NB4 (cell line): ENCODE measurements around the gene SLC16A1.

Experiments
- DNase-seq: peaks from one replicate; pipeline ENCODE4 v3.0.0; 2010; ENCODE audit warnings: low read depth
- H3K4me3 ChIP-seq: one replicate; pipeline ENCODE4 v1.5.1; 2011; ENCODE audit warnings: mild to moderate bottlenecking, low read depth, low read length, moderate library complexity
- CTCF ChIP-seq: IDR thresholded peaks from one replicate; pipeline ENCODE4 v1.5.1; 2012; ENCODE audit warnings: low read depth, low read length
- MAX ChIP-seq: IDR thresholded peaks from 2 replicates; pipeline ENCODE4 v1.6.1; 2011; ENCODE audit warnings: low read depth, low read length
- MYC ChIP-seq: IDR thresholded peaks from 2 replicates; pipeline ENCODE4 v1.6.1; 2011; ENCODE audit warnings: low read depth, low read length
- POLR2A ChIP-seq: IDR thresholded peaks from 2 replicates; pipeline ENCODE4 v1.6.1; 2011; ENCODE audit warnings: mild to moderate bottlenecking; ENCODE audit not compliant: insufficient read length; ENCODE audit errors: extremely low read depth

Gene SLC16A1

GRCh38 chr1:112862753-112863426 is 93.1 kb downstream of the SLC16A1 start:
- H3K4me3 ChIP-seq = no peak overlapping the region
- DNase-seq = no peak
- TF ChIP-seq MAX (no peak), CTCF (no peak), MYC (no peak), POLR2A (no peak)
